Activated T-helper 1 cell treated with anti-CD3 and anti-CD28 coated beads, Interleukin-12 subunit alpha, Interleukin-12 subunit beta, Interleukin-2, Interleukin-4 antibody, amounts not matched to agents 30 ng/mL and 10 ng/mL and 1 ng/mL, durations not matched to agents 14 hours and 24 hours and 36 hours (primary cell): ENCODE results near the gene RNU6-1. TPM values are rescaled to one million over a fixed set of nuclear protein-coding genes. Genes with fewer than 3 reads are reported as not detected.

ENCODE experiments used
- DNase-seq: peaks from one replicate; pipeline ENCODE4 v3.0.0; 2021; ENCODE audit warnings: low spot score
- H3K27ac Mint-ChIP-seq: one replicate; pipeline ENCODE4 v1.8.0; 2021; ENCODE audit warnings: mild to moderate bottlenecking, mixed read lengths
- H3K27me3 Mint-ChIP-seq: one replicate; pipeline ENCODE4 v1.8.0; 2022; ENCODE audit warnings: mild to moderate bottlenecking, moderate library complexity, mixed read lengths; ENCODE audit not compliant: insufficient read depth
- H3K36me3 Mint-ChIP-seq: one replicate; pipeline ENCODE4 v1.8.0; 2021; ENCODE audit warnings: low read depth, mixed read lengths
- H3K4me1 Mint-ChIP-seq: one replicate; pipeline ENCODE4 v1.8.0; 2021; ENCODE audit warnings: low read depth, mixed read lengths
- H3K4me3 Mint-ChIP-seq: one replicate; pipeline ENCODE4 v1.8.0; 2021; ENCODE audit warnings: mild to moderate bottlenecking, moderate library complexity, mixed read lengths
- H3K9me3 Mint-ChIP-seq: one replicate; pipeline ENCODE4 v1.8.0; 2021; ENCODE audit warnings: mixed read lengths
- intact Hi-C: fragments of 100-400 bp; cut with micrococcal nuclease; formaldehyde crosslinking; loops from one replicate; pipeline ENCODE4 v1.15.1; 2024
- total RNA-seq: library from RNA; stranded (reverse); gene quantifications from 2 replicates; pipeline ENCODE4 v1.2.3, GENCODE V29; 2022

Gene RNU6-1
- total RNA-seq, 1 donor from 2014 or later = not detected

GRCh38 chr15:67827562-67828277 is 12.1 kb downstream of the RNU6-1 start:
- intact Hi-C loops = no loop called here

GRCh38 chr15:67826717-67827561 is 12.9 kb downstream of the RNU6-1 start:
- no peaks in the 10 kb centered on the region for H3K9me3 Mint-ChIP-seq
- intact Hi-C loops = no loop called here
- H3K27me3 Mint-ChIP-seq = peaks cover 68% of the 10 kb centered on the region
- H3K4me1 Mint-ChIP-seq = peaks cover 24% of the 10 kb centered on the region
- H3K4me3 Mint-ChIP-seq = no peak overlapping the region
- DNase-seq = no peak
- no peak overlapping the region for H3K27ac Mint-ChIP-seq
- H3K36me3 Mint-ChIP-seq = peaks cover 9% of the 10 kb centered on the region

More at GRCh38 chr15:67827562-67828277, 12.1 kb downstream of the RNU6-1 start:
- Mint-ChIP-seq H3K4me3 (no peak overlapping the region), H3K27me3 (peaks cover 68% of the 10 kb centered on the region), H3K4me1 (peaks cover 24% of the 10 kb centered on the region), H3K36me3 (peaks cover 9% of the 10 kb centered on the region), H3K27ac (no peak overlapping the region), H3K9me3 (no peaks in the 10 kb centered on the region)
- no peak for DNase-seq

GRCh38 chr15:67825881-67826716 is 13.7 kb downstream of the RNU6-1 start:
- H3K4me1 Mint-ChIP-seq = peaks cover 24% of the 10 kb centered on the region
- H3K9me3 Mint-ChIP-seq = no peaks in the 10 kb centered on the region
- intact Hi-C loops = no loop called here
- H3K4me3 Mint-ChIP-seq = peak overlapping the region; percentile 42
- H3K27ac Mint-ChIP-seq = peak overlapping the region; percentile 84
- peaks cover 68% of the 10 kb centered on the region for H3K27me3 Mint-ChIP-seq
- peaks cover 9% of the 10 kb centered on the region for H3K36me3 Mint-ChIP-seq
- DNase-seq = no peak

GRCh38 chr15:67824976-67825880 is 14.6 kb downstream of the RNU6-1 start, which contains the start of gene SKOR1:
SKOR1 (plus strand) TSS chr15:67825509; CDS start chr15:67825603, 94 bp downstream.
- intact Hi-C loops = loop anchor here (1.0 to 5.0 kb wide), 3 partner anchors 8 to 303 kb away; partner anchors contain the start of gene C15orf61
- no peaks in the 10 kb centered on the region for H3K9me3 Mint-ChIP-seq

GRCh38 chr15:67824197-67824968 is 15.5 kb downstream of the RNU6-1 start:
- DNase-seq = no peak
- Mint-ChIP-seq H3K27me3 (peaks cover 71% of the 10 kb centered on the region), H3K27ac (peak overlapping the region; percentile 91), H3K4me3 (peak overlapping the region; percentile 73), H3K36me3 (peaks cover 7% of the 10 kb centered on the region), H3K4me1 (peaks cover 19% of the 10 kb centered on the region), H3K9me3 (no peaks in the 10 kb centered on the region)
- intact Hi-C loops = loop anchor here (1.0 to 5.0 kb wide), 3 partner anchors 9 to 302 kb away; partner anchors contain the start of gene C15orf61

More at GRCh38 chr15:67824976-67825880, 14.6 kb downstream of the RNU6-1 start, which contains the start of gene SKOR1:
- no peak for DNase-seq
- Mint-ChIP-seq H3K27me3 (peaks cover 68% of the 10 kb centered on the region), H3K27ac (peak within 1 kb of the TSS; percentile 91), H3K4me1 (peaks cover 19% of the 10 kb centered on the region), H3K4me3 (peak within 1 kb of the TSS; percentile 42), H3K36me3 (peaks cover 7% of the 10 kb centered on the region)

- peak overlapping the region; percentile 73 for H3K4me3 Mint-ChIP-seq
- H3K27me3 Mint-ChIP-seq = peaks cover 71% of the 10 kb centered on the region
- H3K36me3 Mint-ChIP-seq = peaks cover 7% of the 10 kb centered on the region
- no peaks in the 10 kb centered on the region for H3K9me3 Mint-ChIP-seq
- no peak for DNase-seq
- peak overlapping the region; percentile 91 for H3K27ac Mint-ChIP-seq
- peaks cover 19% of the 10 kb centered on the region for H3K4me1 Mint-ChIP-seq
- intact Hi-C loops = loop anchor here (1.0 to 5.0 kb wide), 3 partner anchors 10 to 301 kb away; partner anchors contain the start of gene C15orf61
Observed at GRCh38 chr15:67823314-67824196, 16.3 kb downstream of the RNU6-1 start.

- H3K4me3 Mint-ChIP-seq = no peak overlapping the region
- H3K9me3 Mint-ChIP-seq = no peaks in the 10 kb centered on the region
- DNase-seq = no peak
- H3K4me1 Mint-ChIP-seq = peaks cover 19% of the 10 kb centered on the region
- H3K27me3 Mint-ChIP-seq = peaks cover 71% of the 10 kb centered on the region
- peak overlapping the region; percentile 59 for H3K27ac Mint-ChIP-seq
- peaks cover 7% of the 10 kb centered on the region for H3K36me3 Mint-ChIP-seq
- intact Hi-C loops = loop anchor here (5.0 kb wide), 2 partner anchors 140 to 300 kb away; partner anchors contain the start of gene C15orf61
Observed at GRCh38 chr15:67822537-67823313, 17.1 kb downstream of the RNU6-1 start.

GRCh38 chr15:67821784-67822440 is 17.9 kb downstream of the RNU6-1 start:
- Mint-ChIP-seq H3K27ac (peak overlapping the region; percentile 79), H3K4me1 (peaks cover 19% of the 10 kb centered on the region), H3K27me3 (peaks cover 75% of the 10 kb centered on the region), H3K4me3 (no peak overlapping the region), H3K36me3 (peaks cover 7% of the 10 kb centered on the region), H3K9me3 (no peaks in the 10 kb centered on the region)
- DNase-seq = no peak
- intact Hi-C loops = loop anchor here (2.0 to 5.0 kb wide), 3 partner anchors 13 to 300 kb away; partner anchors contain the start of gene C15orf61

- intact Hi-C loops = loop anchor here (2.0 to 5.0 kb wide), 3 partner anchors 14 to 299 kb away; partner anchors contain the start of gene C15orf61
- peak overlapping the region; percentile 79 for H3K27ac Mint-ChIP-seq
- peaks cover 7% of the 10 kb centered on the region for H3K36me3 Mint-ChIP-seq
- H3K9me3 Mint-ChIP-seq = no peaks in the 10 kb centered on the region
- H3K4me1 Mint-ChIP-seq = peaks cover 17% of the 10 kb centered on the region
- no peak overlapping the region for H3K4me3 Mint-ChIP-seq
- peaks cover 79% of the 10 kb centered on the region for H3K27me3 Mint-ChIP-seq
- DNase-seq = no peak
Observed at GRCh38 chr15:67820992-67821783, 18.7 kb downstream of the RNU6-1 start.
